Measurements from ENCODE around the gene GBF1.
"Not testable (repeated sequence)": the region's sequence is repeated elsewhere in the genome, so short reads cannot be mapped to it uniquely, and the experiment has no call there.

The GBF1 gene

GRCh38 chr10:102245082-102245931 lies at the start of gene GBF1:
Gene GBF1 (plus strand): TSS chr10:102245532. CDS start chr10:102258939, 13,407 bp downstream.
- peak; percentile 67 to 99 (median 94) for DNase-seq

- DNase-seq, result no peak
These were observed 48.4 kb upstream of the GBF1 start for GRCh38 chr10:102196893-102197292.

- no peak for DNase-seq
These were observed 47.3 kb upstream of the GBF1 start for GRCh38 chr10:102198027-102198426.

- no peak for DNase-seq
These were observed 44.3 kb upstream of the GBF1 start for GRCh38 chr10:102200751-102201640.

GRCh38 chr10:102202386-102202785 lies 42.9 kb upstream of the GBF1 start:
- DNase-seq, result no peak

- no peak for DNase-seq
These were observed 36.9 kb upstream of the GBF1 start for GRCh38 chr10:102208311-102209035.

GRCh38 chr10:102211615-102212299 lies 33.6 kb upstream of the GBF1 start:
- no peak for DNase-seq

- not testable (repeated sequence) for DNase-seq
These were observed 31.7 kb upstream of the GBF1 start for GRCh38 chr10:102213599-102213998.

GRCh38 chr10:102219370-102219769 lies 26.0 kb upstream of the GBF1 start:
- DNase-seq, result no peak

- DNase-seq, result no peak
These were observed 24.7 kb upstream of the GBF1 start for GRCh38 chr10:102220612-102221011.

GRCh38 chr10:102222797-102223196 lies 22.5 kb upstream of the GBF1 start:
- DNase-seq, result no peak

- DNase-seq, result peak in 49 of 51 donors; percentile 24 to 94 (median 81)
These were observed 19.4 kb upstream of the GBF1 start, which contains the start of gene ELOVL3 for GRCh38 chr10:102225646-102226541. Gene ELOVL3 (plus strand): TSS chr10:102226299. CDS start chr10:102226549, 250 bp downstream.

GRCh38 chr10:102226542-102226870 lies 18.8 kb upstream of the GBF1 start:
- DNase-seq, result no peak

- no peak for DNase-seq
These were observed 18.3 kb upstream of the GBF1 start for GRCh38 chr10:102227050-102227449.

- peak in 48 of 51 donors; percentile 5 to 85 (median 58) for DNase-seq
These were observed 15.5 kb upstream of the GBF1 start for GRCh38 chr10:102229810-102230263.

- DNase-seq, result no peak
These were observed 15.0 kb upstream of the GBF1 start for GRCh38 chr10:102230264-102230860.

- DNase-seq, result peak in 2 of 51 donors; percentile 7 to 17
These were observed 14.4 kb upstream of the GBF1 start for GRCh38 chr10:102230861-102231356.

GRCh38 chr10:102231357-102232318 lies 13.7 kb upstream of the GBF1 start:
- DNase-seq, result peak in 2 of 51 donors; percentile 3 to 5
